KOPT-K1 (cell line): Measurements from ENCODE around the gene ABHD17A.

Experiments used
- H3K27ac ChIP-seq: fragments of 200-600 bp; sonication (generic); 2 replicates; pipeline ENCODE4 v1.5.1; 2016; ENCODE audit warnings: antibody characterized with exemption, mild to moderate bottlenecking, low read depth, low read length; ENCODE audit not compliant: poor library complexity, severe bottlenecking
- H3K36me3 ChIP-seq: fragments of 200-600 bp; sonication (generic); 2 replicates; pipeline ENCODE4 v1.5.1; 2017; ENCODE audit warnings: antibody characterized with exemption, mild to moderate bottlenecking, low read length, moderate library complexity; ENCODE audit not compliant: insufficient read depth
- H3K9me3 ChIP-seq: fragments of 200-600 bp; sonication (generic); 2 replicates; pipeline ENCODE4 v1.5.1; 2017; ENCODE audit warnings: antibody characterized with exemption, low read length, mild to moderate bottlenecking; ENCODE audit not compliant: insufficient read depth, poor library complexity, severe bottlenecking

The ABHD17A gene

DNA sequence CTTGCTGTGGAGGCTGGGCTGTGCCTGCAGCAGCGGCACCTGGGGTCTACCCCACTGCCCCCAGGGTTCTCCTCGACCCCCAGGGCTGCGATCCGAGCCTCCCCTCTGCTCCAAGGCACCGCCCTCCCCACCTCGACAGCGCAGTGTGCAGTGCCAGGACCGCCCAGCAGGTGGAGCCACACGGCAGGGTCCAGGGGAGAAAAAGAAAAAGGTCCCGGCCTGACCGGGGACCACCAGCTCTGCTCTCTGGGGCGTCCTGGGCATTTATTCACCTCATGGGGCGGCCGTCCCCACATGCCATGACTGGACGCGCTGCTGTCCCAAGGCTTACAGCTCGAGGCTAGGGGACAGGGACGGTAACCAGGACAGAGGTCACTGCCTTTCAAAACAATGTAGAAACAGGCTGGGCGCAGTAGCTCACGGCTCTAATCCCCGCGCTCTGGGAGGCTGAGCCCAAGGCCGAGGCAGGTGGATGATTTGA lies 47.6 kb downstream of the ABHD17A start:
- peaks cover 59% of the 10 kb centered on the region for H3K36me3 ChIP-seq
- no peak overlapping the region for H3K27ac ChIP-seq
- H3K9me3 ChIP-seq = no peaks in the 10 kb centered on the region

DNA sequence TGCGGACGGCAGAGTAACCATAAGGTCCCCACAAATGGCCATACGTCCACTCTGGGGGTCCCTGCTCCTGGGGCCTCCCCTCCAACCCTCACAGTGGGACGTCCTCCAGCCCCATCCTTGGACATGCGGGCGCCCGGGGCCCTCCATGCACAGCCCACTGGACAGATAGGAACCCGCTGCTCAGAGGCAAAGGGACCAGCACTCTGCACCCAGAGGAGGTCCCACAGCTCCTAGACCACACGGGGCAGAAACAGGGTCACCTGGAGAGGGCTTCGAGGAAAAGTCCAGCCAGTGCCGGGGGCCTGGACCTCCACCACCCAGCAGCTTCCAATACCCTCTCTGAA lies 48.1 kb downstream of the ABHD17A start:
- Histone ChIP-seq H3K36me3 (peaks cover 59% of the 10 kb centered on the region), H3K27ac (no peak overlapping the region), H3K9me3 (no peaks in the 10 kb centered on the region)

DNA sequence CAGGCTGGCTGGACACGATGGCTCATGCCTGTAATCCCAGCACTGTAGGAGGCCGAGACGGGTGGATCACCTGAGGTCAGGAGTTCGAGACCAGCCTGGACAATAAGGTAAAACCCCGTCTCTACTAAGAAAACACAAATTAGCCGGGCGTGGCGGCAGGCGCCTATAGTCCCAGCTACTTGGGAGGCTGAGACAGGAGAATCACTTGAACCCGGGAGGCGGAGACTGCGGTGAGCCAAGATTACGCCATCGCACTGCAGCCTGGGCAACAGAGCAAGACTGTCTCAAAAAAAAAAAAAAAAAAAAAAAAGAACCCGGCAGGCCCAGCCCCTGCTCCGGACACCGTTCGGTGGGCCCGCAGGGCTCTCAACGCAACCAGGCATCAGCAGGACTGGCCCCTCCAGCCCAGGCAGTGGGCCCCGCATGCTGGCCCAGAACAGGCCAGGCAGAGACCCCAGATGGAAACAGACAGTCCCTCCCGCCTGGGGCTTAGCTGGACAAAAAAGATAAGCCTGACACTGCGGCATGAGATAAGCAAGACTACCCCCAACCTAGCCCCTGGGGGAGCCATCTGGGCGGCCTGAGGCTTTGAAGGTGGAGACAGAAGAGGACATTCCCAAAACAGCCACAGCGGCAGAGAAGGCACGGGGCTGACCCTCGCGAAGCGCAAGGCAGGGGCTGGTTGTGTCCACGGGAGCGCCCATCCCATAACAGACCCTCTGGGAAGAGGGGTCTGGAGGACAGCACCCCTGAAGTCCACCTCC lies 48.7 kb downstream of the ABHD17A start:
- Histone ChIP-seq H3K9me3 (no peaks in the 10 kb centered on the region), H3K27ac (no peak overlapping the region), H3K36me3 (peaks cover 64% of the 10 kb centered on the region)

DNA sequence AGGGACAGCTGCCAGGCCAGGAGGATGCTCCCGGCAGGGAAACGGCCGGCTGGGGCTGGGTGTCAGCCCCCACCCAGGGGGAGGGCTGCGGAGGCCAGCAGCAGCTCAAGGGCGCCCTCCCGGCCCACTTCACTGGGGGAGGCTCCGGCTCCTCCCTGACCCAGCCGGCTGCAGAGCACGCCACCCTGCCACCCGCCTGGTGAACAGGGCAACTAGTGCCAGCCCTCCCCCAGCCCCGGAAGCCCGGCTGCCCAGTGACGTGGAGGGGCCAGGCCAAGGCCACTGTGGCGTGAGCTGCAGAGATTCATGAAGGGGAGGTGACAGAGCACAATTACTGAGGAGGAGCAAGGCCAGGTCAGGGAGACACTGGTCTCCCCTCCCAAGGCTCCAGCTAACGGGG lies 51.8 kb downstream of the ABHD17A start:
- H3K9me3 ChIP-seq = no peaks in the 10 kb centered on the region
- no peak overlapping the region for H3K27ac ChIP-seq
- H3K36me3 ChIP-seq = peaks cover 75% of the 10 kb centered on the region

DNA sequence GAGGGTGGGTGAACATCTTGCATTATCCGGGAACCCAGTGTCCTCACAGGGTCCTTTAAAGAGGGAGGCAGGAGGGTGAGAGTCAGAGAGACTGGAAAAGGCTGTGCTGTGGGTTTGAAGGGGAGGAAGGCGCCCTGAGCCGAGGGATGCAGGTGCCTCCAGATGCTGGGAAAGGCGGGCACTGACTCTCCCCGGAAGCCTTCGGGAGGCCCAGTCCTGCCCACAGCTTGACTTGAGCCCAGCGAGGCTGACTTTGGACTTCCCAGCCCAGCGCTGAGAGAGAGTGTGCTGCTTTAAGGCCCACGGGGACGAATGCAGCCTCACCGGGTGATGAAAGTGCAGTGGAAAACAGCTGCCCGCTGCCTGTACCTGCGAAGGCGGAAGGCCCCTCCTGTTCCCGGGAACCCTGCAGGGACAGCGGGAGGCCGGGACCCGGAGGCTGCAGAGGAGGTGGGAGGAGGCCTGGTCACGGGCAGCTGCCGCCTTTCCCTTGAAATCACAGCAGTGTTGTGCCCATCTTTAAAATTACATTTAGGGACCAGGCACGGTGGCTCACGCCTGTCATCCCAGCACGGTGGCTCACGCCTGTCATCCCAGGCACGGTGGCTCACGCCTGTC lies 53.1 kb downstream of the ABHD17A start:
- H3K9me3 ChIP-seq = no peaks in the 10 kb centered on the region
- no peak overlapping the region for H3K27ac ChIP-seq
- H3K36me3 ChIP-seq = peaks cover 77% of the 10 kb centered on the region

DNA sequence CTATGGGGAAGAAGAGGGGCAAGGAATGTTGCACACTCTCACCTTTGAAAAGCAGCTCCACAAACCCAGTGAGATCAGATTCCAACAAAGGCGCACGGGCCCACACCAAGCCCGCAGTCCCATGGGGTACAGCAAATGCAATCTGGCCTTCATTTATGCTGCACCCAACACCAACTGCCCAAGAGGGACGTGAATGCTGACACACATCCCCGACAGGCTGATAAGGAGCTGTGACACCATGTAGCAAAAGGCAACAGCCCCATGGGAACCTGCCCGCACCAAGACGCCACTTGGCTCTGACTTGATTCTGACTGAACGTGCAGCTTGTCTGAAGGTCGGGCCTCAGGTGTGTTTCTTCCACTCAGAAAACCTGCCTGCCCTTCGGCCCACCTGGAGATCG lies 54.3 kb downstream of the ABHD17A start:
- H3K27ac ChIP-seq = no peak overlapping the region
- H3K36me3 ChIP-seq = peaks cover 79% of the 10 kb centered on the region
- H3K9me3 ChIP-seq = no peaks in the 10 kb centered on the region

DNA sequence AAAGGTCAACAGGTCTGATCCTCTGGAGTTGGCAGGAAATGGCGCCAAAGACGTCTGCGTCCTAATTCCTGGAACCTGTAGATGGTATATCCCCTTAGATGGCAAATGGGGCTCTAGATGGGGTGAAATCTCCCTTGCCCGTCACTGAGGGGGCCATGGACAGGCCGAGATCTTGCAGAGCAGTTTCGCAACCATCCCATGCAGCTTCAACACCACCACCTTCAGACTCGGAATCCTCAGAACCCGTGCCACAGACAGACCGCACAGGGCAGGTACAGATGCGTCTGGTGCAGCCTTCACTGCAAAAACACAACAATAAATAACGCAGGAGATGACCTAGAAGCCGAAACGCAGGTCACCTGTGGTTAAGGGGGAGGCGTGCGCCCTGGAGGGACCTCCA lies 54.7 kb downstream of the ABHD17A start:
- Histone ChIP-seq H3K36me3 (peaks cover 83% of the 10 kb centered on the region), H3K27ac (no peak overlapping the region), H3K9me3 (no peaks in the 10 kb centered on the region)

DNA sequence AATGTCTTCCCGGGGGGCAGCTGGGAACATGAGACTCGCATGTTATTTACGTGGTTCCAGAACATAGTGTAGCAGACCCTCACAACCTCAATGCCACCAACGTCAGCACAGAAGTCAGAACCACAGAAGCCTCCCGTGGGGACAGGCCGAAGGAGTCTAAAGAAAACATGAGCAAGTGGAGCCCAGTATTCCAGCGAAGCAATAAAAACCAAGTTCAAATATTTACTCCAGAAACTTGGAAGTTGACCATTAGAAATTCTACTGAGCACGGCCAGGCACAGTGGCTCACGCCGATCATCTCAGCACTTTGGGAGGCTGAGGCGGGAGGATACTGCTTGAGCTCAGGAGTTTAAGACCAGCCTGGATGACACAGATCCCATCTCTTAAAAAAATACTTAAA lies 55.3 kb downstream of the ABHD17A start:
- H3K27ac ChIP-seq = no peak overlapping the region
- H3K36me3 ChIP-seq = peaks cover 83% of the 10 kb centered on the region

DNA sequence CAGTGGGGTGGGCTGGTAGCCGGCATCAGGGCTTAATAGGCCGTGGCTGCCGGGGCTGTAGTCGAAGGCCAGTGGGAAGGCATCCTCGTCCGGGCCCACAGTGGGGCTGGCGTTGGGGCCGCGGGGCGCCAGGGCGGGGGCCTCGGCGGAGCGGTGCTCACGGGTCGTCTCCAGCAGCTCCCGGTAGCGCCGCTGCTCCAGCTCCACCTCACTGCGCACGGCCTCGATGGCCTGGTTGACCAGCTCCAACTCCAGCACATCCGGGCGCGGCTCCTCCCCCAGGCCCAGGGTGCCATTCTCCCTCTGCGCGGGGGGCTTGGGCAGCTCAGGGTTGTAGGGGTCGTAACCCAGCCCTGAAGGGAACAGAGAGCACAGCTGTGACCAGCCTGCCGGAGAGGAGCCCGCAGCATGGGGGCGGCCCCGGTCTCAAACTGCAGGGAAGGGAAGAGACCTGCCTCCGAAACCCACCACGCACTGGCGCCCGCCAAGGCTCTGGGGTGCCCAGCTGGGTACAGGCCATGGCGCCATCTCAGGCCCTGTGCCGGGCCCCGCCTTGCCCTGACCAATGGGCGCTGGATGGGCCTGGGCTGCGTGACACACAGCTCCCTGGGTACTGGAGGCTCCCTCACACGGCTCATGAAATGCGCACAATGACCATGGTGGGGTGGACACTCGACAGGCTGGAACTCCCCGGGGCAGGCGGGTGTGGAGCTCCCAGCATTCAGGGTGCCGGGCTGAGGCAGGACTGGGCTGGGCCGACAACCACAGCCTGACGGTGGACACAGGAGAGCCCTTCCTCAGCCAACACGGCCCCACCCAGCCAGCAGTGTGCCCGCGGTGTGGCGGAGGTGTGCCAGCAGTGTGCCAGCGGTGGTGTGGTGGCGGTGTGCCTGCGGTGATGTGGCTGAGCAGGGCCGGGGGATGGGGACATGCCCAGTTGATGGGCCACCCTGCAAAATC lies 56.7 kb downstream of the ABHD17A start:
- Histone ChIP-seq H3K9me3 (no peaks in the 10 kb centered on the region), H3K27ac (no peak overlapping the region), H3K36me3 (peaks cover 90% of the 10 kb centered on the region)

More for the DNA sequence above, 55.3 kb downstream of the ABHD17A start:
- no peaks in the 10 kb centered on the region for H3K9me3 ChIP-seq

DNA sequence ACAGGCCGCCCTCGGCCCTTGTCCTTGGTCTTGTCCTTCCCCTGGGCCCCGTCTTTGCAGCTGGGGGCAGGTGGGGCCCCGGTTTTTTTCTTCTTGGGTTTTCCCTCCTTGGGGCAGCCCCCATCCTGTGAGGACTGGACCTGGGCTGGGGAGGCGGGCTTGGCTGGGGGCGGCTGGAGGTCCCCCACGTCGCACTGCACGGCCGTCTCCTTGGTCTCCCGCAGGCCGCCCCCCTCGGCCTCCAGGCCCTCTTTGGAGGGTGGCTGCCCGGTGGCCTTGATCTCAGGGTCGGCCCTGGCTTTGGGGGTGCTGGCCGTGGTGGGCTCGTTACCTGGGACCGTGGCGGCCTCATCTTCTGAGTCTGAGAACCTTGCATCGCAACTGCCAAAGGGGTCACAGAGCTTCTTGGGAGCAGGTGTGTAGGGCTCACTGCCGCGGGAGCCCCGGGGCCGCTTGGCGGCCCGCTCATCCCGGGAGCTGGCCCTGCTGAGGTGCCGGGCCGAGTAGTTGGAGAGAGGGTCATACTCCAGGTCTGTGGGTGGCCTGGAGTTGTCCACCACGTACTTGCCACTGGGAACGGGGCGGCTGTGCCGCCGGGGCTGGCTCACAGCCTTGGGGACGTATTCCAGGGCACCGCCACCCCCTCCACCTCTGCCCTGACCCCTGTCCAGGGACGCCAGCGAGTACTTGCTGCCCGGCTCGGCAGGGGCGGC lies 57.6 kb downstream of the ABHD17A start:
- Histone ChIP-seq H3K36me3 (peaks cover 91% of the 10 kb centered on the region), H3K9me3 (no peaks in the 10 kb centered on the region), H3K27ac (no peak overlapping the region)
